ENCODE results near the gene C10orf62.

The C10orf62 gene

GRCh38 chr10:97584798-97585438 lies 4.6 kb upstream of the C10orf62 start:
- no peak for DNase-seq (ENCODE audit: low read depth in 2 of 2, low spot score in 1 of 2)

DNA sequence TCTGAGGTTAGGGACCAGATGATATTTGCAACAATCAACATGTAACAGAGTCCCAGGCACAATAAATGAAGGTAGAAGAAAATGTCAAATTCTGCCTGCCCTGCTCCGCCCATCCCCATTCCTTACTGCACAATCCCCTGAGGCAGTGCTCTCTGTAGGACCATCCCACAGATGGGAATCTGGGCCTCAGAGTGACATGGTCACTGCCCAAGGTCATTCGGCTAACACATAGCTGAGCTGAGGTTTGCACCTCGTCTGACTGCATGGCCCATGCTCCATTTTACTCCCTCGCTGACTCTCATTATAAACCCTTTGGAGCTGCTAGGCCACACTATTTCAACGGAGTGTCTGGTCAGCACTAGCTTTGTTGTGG lies 4.1 kb upstream of the C10orf62 start:
- no peak for DNase-seq (ENCODE audit: low read depth in 2 of 2, low spot score in 1 of 2)

- no peak for DNase-seq (ENCODE audit: low read depth in 2 of 2, low spot score in 1 of 2)
Measured at GRCh38 chr10:97587183-97587582, 2.3 kb upstream of the C10orf62 start.

DNA sequence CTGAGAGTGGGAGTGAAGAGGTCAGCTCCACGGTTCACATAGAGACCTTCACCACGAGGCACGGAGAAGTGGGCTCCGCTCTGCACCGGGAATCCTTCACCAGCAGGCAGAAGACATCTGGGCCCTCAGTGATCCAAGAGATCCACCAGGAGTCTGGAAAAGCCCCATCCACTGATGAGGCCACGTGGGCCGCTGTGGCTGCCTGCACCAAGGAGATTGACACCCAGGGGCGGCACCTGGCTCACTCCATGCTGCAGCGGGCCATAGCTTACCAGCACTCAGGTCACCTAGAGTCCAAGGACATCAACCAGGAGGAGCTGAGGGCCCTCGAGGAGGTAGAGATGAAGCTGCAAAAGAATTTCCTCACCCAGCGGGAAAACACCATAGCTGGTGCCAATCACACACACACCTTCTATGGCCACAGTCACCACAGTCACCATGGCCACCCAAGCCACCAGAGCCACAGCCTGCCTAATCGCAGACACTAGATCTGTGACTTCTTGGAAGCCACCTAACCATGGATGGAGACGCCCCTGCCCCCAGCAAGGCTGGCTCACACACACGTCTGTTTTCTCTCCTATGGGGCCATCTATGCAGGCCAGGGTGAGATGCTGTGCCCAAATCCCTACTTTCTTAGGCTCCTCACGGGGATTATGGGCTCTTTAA lies 694 bp downstream of the C10orf62 start:
- DNase-seq (ENCODE audit: low read depth in 2 of 2, low spot score in 1 of 2): no peak

DNA sequence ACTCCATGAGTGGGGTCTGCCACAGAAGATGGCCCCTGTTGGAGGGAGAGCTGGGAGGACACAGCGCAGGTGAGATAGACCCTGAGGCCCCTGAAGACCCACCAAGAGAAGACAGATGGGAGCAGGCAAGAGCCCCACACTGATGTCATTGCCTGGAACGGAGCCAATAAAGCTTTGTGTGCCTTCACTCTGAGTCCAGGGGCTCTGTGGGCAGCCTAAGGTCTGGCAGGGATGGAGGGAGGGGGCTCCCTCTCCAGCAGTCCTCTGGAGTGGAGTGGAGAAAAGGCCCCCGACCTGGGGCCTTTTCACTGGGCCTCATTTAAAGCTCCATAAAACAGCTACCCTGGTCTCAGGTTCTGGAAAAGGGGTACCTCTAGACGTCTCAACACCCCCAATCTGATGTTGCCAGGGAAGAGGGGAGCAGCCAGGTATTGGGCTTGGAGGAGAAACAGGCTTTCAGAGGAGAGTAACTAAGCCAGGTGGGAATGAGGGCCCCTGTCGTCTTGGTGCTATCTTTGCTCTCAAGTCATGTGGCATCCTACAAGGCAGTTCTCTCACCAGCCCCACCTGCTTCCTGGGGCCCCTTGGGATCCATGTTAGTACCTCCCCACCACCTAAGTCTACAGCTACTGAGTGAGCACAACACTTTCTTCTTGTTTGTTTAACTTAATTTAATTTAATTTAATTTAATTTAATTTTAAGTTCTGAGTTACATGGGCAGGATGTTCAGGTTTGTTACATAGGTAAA lies 1.4 kb downstream of the C10orf62 start:
- DNase-seq (ENCODE audit: low read depth in 2 of 2, low spot score in 1 of 2): no peak

GRCh38 chr10:97593421-97593820 lies 3.9 kb downstream of the C10orf62 start:
- no peak for DNase-seq (ENCODE audit: low read depth in 2 of 2, low spot score in 1 of 2)

- no peak for DNase-seq (ENCODE audit: low read depth in 2 of 2, low spot score in 1 of 2)
Measured at GRCh38 chr10:97596101-97597082, 6.9 kb downstream of the C10orf62 start.

DNA sequence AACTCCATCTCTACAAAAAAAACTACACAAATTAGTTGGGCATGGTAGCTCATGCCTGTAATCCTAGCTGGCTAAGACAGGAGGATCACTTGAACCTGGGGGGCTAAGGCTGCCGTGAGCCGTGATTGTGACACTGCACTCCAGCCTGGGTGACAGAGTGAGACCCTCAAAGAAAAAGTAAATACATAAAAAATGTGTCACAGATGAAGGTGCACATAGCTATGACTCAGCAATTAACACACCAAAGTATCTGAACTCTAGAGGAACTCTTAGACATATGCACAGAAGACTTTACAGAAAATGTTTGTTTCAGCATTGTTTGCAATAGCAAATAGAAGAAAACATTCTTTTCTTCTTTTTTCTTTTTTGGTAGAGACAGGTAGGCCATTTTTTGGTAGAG lies 8.3 kb downstream of the C10orf62 start:
- DNase-seq (ENCODE audit: low read depth in 2 of 2, low spot score in 1 of 2): no peak

DNA sequence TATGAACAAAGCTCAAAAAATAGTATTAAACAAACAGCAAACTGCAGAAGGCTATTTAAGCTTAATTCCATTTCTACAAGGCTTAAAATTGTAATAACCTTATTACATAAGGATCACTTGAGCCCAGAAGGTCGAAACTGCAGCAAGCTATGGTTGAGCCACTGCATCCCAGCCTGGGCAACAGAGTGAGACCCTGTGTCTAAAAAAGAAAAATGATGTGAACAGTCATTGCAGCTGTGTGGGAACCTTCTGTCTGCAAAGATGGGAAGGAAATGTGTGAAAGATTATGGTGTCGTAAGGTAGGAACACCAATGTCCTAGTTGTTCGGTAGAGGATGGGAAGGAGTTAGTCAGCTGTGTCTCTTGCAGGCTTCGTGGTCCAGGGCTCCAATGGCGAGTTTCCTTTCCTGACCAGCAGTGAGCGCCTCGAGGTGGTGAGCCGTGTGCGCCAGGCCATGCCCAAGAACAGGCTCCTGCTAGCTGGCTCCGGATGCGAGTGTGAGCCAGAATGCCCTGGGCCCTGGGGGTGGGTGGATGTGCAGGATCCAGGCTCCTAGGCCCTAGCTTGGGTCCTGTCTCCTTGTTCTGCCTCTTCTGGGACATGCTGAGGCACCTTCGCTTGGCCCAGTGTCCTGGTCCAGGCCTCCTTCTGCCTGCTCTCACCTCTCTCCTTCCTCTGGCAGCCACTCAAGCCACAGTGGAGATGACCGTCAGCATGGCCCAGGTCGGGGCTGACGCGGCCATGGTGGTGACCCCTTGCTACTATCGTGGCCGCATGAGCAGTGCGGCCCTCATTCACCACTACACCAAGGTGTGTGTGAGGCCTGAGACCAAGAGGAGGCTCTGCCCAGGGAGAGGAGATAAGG lies 9.1 kb downstream of the C10orf62 start:
- no peak for DNase-seq (ENCODE audit: low read depth in 2 of 2, low spot score in 1 of 2)

DNA sequence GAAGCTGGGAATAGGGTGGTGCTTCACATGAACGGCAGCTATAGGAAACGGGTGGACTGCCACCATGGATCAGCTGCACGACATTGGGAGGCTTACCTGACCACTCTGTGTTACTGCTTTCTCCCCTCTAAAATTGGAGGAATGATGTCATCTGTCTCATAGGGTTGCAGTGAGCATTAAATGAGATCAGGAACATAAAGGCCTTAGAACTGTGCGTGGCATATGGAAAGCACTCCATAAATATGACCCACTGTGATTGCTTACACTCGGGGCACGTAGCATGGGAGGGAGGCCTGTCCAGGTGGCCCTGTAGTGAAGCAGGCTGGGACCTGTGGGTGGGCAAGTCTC lies 9.7 kb downstream of the C10orf62 start:
- DNase-seq (ENCODE audit: low read depth in 2 of 2, low spot score in 1 of 2): no peak

DNA sequence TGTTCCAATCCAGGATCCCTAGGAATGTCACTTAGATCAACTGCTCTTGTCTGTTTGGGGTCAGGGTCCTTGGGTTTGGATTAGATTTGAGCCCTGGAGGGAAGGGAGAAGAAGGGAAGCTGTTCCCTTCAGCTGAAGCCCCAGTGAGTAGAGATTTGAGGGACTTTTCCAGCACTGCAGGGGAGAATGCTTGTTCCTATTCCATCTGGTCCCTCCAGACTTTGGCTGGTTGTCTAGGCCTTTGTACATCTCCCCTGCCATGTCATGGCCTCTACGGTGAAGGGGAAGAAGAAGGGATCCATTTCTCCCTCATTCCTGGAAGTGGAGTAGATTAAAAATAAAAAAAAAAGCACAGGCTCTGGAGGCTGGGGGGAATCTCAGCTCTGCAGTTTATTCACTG lies 11.1 kb downstream of the C10orf62 start:
- DNase-seq (ENCODE audit: low read depth in 2 of 2, low spot score in 1 of 2): no peak

GRCh38 chr10:97601268-97602215 lies 12.0 kb downstream of the C10orf62 start:
- DNase-seq (ENCODE audit: low read depth in 2 of 2, low spot score in 1 of 2): no peak

DNA sequence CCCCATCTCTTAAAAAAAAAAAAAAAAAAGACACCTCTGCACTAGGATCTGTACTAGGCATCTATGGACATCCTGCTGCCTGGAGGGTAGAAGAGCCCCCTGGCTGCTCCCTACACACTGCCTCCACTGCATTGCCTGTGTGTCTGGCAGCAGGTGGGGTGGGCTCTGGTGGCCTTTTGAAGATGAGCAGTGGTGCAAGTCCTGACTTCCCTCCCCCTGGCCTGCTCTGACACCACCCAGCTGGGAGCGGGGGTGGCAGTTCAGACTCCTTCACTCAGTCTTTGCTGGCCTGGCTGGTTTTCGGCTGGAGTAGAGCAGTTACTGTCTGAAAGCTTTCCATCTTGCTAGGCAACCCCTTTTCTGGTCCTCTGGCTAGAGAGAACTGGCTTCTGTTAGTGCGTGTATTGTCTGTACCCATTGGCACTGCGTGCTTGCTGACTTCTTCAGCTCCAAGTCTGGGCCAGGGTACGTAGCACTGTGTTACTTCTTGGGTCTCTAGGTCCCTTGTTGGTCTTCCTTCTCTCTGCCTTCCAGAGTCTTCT lies 17.6 kb downstream of the C10orf62 start:
- no peak for DNase-seq (ENCODE audit: low read depth in 2 of 2, low spot score in 1 of 2)

GRCh38 chr10:97608991-97609561 lies 19.6 kb downstream of the C10orf62 start:
- DNase-seq (ENCODE audit: low read depth in 2 of 2, low spot score in 1 of 2): no peak

DNA sequence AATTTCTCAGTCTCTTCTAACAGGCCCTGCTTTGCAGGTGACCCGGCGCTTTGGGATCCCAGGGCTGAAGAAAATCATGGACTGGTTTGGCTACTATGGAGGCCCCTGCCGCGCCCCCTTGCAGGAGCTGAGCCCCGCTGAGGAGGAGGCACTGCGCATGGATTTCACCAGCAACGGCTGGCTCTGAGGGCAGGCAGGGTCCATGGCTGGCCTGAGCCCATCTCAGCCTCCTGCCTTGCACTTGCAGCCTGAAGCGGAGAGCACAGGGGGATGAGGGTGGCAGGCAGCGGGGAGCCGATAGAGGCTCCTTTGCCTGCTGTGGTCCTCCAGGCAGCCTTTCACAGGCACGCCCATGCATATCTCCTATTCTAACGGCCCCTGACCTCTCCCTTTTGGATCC lies 22.0 kb downstream of the C10orf62 start:
- DNase-seq (ENCODE audit: low read depth in 2 of 2, low spot score in 1 of 2): no peak

- no peak for DNase-seq (ENCODE audit: low read depth in 2 of 2, low spot score in 1 of 2)
Measured at GRCh38 chr10:97612386-97612785, 22.9 kb downstream of the C10orf62 start.

GRCh38 chr10:97618285-97618684 lies 28.8 kb downstream of the C10orf62 start:
- no peak for DNase-seq (ENCODE audit: low read depth in 2 of 2, low spot score in 1 of 2)

- no peak for DNase-seq (ENCODE audit: low read depth in 2 of 2, low spot score in 1 of 2)
Measured at GRCh38 chr10:97618733-97619132, 29.2 kb downstream of the C10orf62 start.

DNA sequence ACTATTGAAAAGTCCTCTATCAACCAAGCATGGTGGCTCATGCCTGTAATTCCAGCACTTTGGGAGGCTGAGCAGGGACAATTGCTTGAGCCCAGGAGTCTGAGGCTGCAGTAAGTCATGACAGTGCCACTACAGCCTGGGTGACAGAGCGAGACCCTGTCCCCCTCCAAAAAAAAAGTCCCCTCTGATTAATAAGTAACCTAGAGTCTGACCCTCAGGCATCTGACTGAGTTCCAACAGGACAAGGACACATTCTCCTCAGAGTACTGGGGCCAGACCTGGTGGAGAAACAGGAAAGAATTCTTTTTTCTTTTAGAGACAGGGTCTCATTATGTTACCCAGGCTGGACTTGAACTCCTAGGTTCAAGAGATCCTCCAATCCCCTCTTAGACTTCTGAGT lies 33.8 kb downstream of the C10orf62 start:
- DNase-seq (ENCODE audit: low read depth in 2 of 2, low spot score in 1 of 2): no peak

Measured in stimulated activated CD8-positive, alpha-beta memory T cell treated with anti-CD3 and anti-CD28 coated beads, Interleukin-4, amount 100 ng/mL, for 4 hours (primary cell).